GM18519 (cell line): ENCODE data around the gene TRAPPC12.
A peak's percentile ranks its signal among the peaks of the same experiment; 100 is the strongest.
"Not testable (repeated sequence)": the region's sequence is repeated elsewhere in the genome, so short reads cannot be mapped to it uniquely, and the experiment has no call there.

ENCODE experiments used
- ATAC-seq: cut with Tn5 transposase; IDR thresholded peaks from one replicate; pipeline ENCODE4 v1.9.1; 2021; ENCODE audit warnings: mild to moderate bottlenecking, moderate library complexity; ENCODE audit not compliant: unreplicated experiment, low FRiP score

TRAPPC12 gene

GRCh38 chr2:3498783-3499394, 119.4 kb downstream of the TRAPPC12 start:
- no peak for ATAC-seq

- no peak for ATAC-seq
These were observed 120.9 kb downstream of the TRAPPC12 start for GRCh38 chr2:3500326-3500899.

DNA sequence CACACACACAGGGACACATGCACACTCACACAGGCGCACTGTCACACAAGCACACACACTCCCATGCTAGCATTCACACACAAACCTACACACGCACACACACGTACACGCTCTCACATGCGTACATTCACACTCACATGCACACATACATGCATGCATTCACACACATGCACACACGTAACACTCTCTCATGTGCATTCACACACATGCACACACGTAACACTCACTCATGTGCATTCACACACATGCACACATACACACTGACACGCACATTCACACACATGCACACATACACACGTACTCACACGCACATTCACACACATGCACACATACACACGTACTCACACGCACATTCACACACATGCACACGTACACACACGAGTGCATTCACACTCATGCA, 123.6 kb downstream of the TRAPPC12 start:
- no peak for ATAC-seq

GRCh38 chr2:3503483-3503882, 124.0 kb downstream of the TRAPPC12 start:
- ATAC-seq: no peak

DNA sequence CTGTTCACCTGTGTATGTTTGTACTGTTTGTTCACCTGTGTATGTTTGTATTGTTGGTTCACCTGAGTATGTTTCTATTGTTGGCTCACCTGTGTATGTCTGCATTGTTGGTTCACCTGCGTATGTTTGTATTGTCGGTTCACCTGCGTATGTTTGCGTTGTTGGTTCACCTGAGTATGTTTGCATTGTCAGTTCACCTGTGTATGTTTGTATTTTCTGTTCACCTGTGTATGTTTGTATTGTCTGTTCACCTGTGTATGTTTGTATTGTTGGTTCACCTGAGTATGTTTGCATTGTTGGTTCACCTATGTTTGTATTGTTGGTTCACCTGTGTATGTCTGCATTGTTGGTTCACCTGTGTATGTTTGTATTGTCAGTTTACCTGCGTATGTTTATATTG, 125.2 kb downstream of the TRAPPC12 start:
- no peak for ATAC-seq

DNA sequence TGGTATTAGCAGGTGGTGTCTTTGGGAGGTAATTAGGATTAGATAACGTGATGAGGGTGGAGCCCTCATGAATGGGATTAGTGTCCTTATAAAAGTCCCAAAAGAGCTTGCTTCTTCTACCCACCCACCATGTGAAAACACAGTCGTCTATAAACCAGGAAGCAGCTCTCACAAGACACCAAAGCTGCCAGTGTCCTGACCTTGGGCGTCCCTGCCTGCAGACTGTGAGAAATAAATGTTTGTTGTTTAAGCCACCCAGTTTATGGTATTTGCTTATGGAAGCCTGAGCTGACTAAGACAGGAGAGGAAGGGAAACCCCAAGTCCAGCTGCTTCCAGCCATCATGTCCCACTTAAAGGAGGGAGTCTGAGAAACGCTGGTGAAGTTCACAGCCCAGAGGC, 126.3 kb downstream of the TRAPPC12 start:
- no peak for ATAC-seq

GRCh38 chr2:3512086-3512485, 132.6 kb downstream of the TRAPPC12 start:
- no peak for ATAC-seq

DNA sequence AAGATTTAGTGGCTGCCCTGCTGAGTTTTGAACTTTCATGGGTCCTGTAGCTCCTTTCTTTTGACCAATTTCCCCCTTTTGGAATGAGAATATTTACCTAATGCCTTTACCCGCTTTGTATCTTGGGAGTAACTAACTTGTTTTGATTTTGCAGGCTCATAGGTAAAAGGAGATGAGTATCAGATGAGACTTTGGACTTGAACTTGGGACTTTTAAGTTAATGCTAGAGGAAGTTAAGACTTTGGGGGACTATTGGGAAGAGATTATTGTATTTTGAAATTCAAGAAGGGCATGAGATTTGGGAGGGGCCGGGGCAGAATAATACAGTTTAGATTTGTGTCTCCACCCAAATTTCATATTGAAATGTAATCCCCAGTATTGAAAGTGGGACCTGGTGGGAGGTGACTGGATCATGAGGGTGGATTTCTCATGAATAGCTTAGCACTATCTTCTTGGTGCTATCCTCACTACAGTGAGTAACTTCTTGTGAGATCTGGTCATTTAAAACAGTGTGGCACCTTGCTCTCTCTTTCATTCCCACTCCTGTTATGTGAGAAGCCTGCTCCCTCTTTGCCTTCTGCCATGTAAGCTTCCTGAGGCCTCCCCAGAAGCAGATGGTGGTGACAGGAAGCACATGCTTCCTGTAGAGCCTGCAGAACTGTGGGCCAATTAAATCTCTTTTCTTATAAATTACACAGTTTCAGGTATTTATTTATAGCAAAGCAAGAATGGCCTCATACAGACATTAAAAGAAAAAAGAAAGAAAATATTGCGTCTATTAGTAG, 133.7 kb downstream of the TRAPPC12 start:
- ATAC-seq: no peak

GRCh38 chr2:3515438-3515837, 135.9 kb downstream of the TRAPPC12 start:
- ATAC-seq: not testable (repeated sequence)

- no peak for ATAC-seq
These were observed 137.3 kb downstream of the TRAPPC12 start for GRCh38 chr2:3516831-3517230.

DNA sequence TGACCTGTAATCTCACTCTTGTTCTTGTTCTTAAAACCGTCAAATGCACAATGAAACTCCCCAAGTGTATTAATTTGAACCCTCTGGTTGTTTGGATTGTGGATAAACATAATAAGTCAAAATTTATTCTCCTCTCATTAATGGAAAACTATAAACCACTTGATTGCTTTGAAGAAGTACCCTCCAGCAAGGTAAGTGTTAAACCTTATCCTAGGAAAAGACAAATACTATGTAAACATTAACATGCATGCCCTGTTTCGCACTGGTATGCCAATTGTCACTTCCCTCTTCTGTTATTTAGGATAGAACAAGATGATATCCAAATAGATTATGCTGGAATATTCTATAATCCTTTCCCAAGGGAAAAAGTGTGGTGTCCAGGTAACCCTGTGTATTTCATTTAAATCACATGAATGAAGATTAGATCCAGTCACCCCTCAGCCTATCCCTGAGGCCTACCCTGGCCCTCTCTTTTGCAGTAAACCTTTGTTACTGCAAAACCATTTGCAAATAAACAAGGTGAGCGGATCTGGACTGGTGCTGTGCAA, 138.5 kb downstream of the TRAPPC12 start:
- no peak for ATAC-seq

DNA sequence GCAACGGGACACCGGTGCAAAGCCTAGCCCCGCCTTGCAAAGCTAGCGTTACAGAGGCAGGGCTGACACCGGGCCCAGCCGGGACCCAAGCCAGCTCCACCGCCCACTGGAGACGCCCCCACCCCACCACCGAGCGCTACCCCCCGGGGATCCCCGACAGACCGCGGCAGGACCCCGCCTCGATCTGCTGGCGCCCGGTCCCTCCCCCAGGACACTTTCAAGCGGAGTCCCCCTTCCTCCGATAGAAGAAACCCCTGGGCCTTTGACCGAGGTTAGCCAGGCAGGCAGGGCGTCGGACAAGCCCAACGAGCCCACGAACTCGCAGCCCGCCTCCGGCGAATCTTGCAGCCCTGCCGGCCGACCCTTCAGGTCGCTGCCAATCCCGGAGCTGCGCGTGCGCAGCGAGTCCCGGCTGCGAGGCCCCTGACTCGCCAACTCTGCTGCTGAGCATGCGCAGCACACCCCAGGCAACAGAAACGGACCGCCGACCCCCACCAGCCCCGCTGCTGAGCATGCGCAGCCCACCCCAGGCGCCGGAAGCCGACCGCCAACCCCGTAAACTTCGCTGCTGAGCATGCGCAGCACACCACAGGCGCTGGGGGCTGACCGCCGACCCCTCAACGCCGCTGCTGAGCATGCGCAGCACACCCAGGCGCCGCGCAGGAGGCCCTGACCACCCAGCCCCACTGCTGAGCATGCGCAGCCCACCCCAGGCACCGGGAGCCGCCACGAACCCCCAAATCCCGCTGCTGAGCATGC, 139.2 kb downstream of the TRAPPC12 start:
- ATAC-seq: peak; percentile 69

GRCh38 chr2:3519255-3520205, 140.0 kb downstream of the TRAPPC12 start, which contains the start of gene ADI1:
TSS of gene ADI1 (minus strand) at chr2:3519531. CDS start at chr2:3519487, 44 bp downstream.
- peak; percentile 42 for ATAC-seq

DNA sequence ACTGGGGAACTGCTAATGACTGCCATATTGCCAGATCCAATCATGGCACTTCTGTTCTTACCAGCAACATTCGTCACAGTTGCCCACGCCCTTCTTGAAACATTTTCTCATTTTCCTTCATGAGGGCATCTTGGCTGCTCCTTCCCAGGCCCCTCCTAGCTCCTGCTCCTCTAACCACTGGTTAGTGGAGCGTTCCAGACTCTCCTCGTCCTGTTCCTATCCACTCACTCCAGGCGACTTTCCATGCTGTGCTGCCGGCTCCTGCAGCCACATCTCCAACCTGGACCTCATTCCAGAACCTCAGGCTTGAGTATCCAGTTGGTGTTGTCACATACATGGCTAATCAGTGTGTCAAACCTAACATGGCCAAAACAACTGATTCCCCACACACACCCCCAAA, 141.1 kb downstream of the TRAPPC12 start:
- no peak for ATAC-seq

DNA sequence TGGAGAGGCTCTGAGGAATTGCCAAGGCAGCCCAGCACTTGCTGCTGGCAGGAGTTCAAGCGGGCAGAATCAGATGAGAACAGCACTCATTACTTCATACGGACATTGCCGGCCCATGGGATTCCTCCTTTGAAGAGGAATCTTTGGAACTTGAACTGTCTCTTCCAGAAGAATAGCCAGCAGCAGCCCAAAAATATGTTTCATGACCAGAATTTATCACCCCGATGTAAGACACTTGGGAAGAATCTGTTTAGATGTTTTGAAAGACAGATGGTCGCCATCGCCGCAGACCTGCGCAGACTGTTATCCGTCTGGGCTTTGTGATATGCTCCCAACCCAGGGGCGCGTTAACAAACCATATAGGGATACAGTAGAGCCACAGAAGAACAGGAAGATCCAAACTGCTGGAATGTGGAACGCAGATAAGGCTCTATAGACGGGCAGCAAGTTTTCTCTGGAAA, 143.5 kb downstream of the TRAPPC12 start:
- ATAC-seq: no peak

GRCh38 chr2:3523551-3524041, 144.1 kb downstream of the TRAPPC12 start:
- ATAC-seq: no peak

DNA sequence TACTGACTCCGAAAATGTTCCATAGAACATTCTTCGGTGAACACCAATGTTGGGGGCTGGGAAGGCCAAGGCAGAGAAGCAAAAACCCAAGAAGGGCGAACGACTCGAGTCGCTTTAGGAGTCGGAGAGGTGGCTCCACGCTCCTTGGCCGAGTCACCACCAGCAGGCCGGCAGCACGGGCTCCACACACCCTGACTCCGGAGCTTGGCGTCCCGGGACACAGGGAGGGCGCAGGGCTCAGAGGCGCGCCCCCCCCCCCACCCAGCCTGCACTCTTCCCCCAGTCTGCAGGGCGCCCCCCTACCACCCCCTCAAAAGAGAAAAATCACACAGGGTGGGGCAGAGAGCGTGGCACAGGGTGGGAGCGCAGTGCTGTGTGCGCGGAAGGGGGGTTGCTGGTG, 147.4 kb downstream of the TRAPPC12 start:
- no peak for ATAC-seq

GRCh38 chr2:3527886-3528785, 148.6 kb downstream of the TRAPPC12 start:
- ATAC-seq: no peak
